GM03348 (cell line): ENCODE results near the gene ACD.
"Not testable (repeated sequence)": the region's sequence is repeated elsewhere in the genome, so short reads cannot be mapped to it uniquely, and the experiment has no call there.

Source experiments
- DNase-seq: peaks from one replicate; pipeline ENCODE4 v3.0.0; 2012; ENCODE audit warnings: low spot score

ACD gene

DNA sequence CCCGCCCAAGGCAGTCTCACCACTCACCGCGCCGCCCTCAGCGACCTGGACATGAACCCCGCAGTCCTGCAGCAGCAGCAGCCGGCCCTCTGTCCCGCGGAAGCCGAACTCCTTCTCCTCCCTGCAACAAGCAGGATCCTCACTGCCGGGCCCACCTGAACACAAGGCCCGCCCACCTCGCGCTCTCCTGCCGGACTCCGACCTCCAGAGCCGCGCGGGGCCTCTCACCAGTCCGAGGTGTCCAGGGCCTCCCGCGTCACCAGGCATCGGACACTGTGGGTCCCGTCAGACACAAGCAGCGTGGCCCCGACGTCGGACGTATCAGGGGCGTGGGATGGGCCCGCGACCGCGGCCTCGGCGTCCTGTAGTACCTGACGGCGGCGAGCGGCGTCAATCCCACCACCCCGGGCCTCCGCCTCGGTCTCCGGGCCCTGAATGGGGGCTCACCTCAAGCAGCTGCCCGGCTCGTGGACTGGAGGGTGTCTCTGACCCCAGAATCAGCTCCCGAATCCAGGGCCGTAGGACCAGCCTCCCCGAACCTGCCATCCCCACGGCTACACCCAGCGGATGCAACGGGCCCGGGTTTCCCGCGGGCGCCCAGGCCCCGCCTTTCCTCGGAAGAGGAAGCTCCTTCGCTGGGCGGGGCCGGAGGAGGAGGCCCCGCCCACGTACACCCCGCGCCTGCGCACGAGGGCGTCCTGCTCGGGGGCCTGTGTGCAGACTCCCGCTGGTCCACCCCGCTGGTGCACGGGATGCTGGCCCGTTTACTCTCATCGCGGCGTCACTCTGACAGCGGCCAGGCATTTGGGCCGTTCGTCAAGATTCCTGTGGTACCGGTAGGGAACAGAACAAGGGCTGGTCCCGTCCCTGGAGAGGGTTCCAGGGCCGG lies at the start of gene ACD:
Gene ACD (minus strand): TSS at position 586 of the 889 bp plus-strand sequence. CDS start 40 bp downstream, at position 546.
- peak; percentile 100 for DNase-seq

GRCh38 chr16:67709050-67709449 lies 49.0 kb upstream of the ACD start:
- DNase-seq: no peak

- peak; percentile 57 for DNase-seq
Observed at GRCh38 chr16:67708368-67708771, 48.3 kb upstream of the ACD start.

DNA sequence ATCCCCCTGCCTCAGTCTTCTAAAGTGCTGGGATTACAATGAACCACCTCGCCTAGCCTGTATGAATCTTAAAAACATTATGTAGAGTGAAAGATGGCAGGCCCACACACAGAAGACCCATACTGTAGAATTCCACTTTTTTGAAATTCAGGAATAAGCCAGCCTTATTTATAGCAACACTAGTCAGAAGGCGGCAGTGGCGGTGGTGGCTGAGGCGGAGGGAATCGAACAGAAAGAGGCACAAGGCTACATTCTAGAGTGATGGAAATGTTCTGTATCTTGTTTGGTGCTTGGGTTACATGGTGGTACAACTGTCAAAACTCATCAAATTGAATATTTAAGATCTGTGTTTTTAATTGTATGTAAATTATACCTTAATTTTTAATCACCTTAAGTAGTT lies 47.7 kb upstream of the ACD start:
- no peak for DNase-seq

DNA sequence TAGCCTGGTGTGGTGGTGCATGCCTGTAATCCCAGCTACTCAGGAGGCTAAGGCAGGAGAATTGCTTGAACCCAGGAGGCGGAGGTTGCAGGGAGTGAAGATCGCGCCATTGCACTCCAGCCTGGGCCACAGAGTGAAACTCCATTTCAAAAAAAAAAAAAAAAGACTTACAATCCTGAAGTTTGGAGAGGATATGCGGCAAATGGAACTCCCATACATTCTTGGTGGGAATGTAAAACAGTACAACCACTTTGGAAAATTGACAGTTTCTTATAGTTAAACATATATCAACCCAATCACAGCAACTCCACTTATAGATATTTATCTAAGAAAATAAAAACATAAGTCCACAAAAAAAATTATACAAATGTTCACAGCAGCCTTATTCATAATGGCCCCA lies 47.1 kb upstream of the ACD start:
- DNase-seq: no peak

DNA sequence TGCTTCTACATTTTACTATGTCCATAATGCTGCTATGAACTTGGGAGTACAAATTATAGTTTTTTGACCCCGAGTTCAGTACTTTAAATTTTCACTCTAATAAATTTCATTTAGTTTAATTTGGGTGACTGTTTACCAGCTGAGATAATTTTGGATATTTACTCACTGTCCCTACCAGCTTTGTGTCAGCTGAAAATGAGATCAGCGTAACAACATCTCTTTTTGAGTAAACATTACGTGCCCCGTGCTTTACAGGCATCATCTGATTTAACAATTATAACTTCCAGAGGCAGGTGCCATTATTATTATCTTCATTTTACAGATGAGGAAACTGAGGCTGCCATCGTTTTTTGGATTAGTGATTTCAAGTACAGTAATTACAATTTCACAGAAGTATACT lies 44.0 kb upstream of the ACD start:
- DNase-seq: no peak

GRCh38 chr16:67703626-67704025 lies 43.6 kb upstream of the ACD start:
- DNase-seq: no peak

DNA sequence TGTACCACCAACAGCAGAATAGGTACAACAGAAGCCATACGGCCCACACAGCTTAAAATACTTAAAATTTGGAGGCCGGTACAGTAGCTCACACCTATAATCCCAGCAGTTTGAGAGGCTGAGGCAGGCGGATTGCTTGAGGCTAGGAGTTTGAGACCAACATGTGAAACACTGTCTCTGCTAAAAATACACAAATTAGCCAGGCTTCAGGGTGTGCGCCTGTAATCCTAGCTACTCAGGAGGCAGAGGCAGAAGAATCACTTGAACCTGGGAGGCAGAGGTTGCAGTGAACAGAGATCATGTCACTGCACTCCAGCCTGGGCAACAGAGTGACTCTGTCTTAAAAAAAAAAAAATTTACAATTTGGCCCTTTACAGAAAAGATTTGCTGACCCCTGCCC lies 42.1 kb upstream of the ACD start:
- DNase-seq: no peak

DNA sequence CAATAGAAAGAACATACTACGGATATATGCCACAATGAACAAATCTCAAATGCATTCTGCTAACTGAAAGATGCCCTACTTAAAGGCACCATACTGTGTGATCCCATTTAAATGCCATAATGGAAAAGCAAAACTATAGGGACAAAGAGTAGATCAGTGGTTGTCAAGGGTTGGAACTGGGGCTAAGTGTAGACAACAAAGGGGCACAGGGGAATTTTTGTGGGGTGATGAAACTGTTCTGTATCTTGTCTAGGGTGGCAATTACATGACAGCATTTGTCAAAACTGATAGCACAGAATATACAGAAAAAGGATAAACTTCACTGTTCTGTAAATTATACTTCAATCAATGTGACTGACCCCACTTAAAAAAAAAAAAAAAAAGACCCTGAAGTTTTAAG lies 41.4 kb upstream of the ACD start:
- no peak for DNase-seq

DNA sequence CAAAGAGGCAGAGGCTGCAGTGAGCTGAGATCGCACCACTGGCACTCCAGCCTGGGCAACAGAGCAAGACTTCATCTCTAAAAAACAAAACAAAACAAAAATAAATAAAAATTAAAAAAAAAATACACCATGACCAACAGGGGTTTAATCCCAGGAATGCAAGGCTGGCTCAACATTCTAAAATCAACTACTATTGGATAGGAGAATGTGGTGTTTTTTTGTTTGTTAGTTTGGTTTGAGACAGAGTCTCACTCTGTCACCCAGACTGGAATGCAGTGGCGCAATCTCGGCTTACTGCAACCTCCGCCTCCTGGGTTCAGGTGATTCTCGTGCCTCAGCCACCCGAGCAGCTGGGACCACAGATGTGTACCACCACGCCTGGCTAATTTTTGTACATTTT lies 39.2 kb upstream of the ACD start:
- DNase-seq: no peak

GRCh38 chr16:67697422-67698185 lies 37.5 kb upstream of the ACD start:
- no peak for DNase-seq

- DNase-seq: no peak
Observed at GRCh38 chr16:67694611-67695010, 34.6 kb upstream of the ACD start.

DNA sequence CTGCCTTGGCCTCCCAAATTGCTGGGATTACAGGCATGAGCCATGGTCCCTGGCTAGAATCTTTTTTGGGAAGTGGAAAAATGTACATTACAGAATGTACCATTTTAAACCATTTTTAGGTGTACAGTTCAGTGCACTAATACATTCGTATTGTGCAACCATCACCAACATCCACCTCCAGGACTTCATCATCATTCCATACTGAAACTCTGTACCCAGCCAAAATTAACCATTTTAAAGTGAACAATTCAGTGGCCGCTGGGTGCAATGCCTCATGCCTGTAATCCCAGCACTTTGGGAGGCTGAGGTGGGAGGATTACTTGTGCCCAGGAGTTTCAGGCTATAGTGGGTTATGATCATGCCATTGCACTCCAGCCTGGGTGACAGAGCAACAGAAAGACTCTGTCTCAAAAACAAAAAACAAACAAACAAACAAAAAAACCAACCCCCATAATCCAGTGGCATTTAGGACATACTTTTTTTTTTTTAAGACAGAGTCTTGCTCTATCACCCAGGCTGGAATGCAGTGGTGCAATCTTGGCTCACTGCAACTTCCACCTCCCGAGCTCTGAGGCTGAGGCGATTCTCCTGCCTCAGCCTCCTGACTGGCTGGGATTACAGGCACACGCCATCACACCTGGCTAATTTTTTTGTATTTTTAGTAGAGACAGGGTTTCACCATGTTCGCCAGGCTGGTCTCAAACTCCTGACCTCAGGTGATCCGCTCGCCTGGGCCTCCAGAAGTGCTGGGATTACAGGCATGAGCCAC lies 33.6 kb upstream of the ACD start:
- DNase-seq: not testable (repeated sequence)

DNA sequence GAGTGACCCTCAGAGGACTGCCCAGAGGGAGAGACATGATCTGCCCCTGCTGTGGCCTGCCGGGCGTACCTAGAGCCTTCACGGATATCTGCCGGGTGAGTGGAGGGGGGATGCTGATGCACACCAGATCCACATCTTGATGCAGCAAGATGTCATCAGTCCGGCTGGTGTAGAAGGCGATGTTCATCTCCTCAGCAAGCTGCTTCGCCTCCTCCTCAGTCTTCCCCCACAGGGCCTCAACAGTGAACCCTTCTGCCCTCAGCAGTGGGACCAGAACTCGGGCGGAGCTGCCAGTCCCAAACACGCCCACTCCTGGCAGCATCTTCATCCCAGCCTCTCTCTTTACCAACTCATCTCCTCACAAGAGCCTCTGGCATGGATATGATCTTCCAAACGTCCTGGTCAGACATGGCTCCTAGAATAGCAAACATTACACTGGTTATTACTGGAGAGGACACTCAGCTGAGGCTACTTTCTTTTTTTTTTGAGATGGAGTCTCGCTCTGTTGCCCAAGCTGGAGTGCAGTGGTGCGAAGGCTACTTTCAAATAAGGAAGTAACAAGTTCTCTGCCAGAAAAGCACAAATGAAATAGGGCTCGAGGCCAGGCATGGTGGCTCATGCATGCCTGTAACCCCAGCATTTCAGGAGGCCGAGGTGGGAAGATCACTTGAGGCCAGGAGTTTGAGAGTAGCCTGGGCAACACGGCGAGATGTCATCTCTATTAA lies 25.5 kb upstream of the ACD start:
- DNase-seq: no peak

DNA sequence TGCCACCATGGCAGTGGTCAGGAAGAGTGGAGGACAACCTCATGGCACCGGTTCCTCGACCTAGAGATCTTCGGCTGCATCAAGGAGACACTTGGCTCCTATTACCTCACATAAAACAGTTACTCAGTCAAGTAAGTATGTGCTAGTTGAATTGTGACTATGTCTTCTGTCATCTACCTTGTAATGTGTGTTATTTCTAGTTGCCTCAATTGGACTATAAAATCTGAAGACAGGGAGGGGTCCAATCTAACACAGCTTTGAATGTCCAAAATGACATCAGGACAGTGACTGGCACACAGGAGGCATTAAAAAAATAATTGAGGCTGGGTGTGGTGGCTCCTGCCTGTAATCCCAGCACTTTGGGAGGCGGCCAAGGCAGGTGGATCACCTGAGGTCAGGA lies 23.7 kb upstream of the ACD start:
- no peak for DNase-seq

DNA sequence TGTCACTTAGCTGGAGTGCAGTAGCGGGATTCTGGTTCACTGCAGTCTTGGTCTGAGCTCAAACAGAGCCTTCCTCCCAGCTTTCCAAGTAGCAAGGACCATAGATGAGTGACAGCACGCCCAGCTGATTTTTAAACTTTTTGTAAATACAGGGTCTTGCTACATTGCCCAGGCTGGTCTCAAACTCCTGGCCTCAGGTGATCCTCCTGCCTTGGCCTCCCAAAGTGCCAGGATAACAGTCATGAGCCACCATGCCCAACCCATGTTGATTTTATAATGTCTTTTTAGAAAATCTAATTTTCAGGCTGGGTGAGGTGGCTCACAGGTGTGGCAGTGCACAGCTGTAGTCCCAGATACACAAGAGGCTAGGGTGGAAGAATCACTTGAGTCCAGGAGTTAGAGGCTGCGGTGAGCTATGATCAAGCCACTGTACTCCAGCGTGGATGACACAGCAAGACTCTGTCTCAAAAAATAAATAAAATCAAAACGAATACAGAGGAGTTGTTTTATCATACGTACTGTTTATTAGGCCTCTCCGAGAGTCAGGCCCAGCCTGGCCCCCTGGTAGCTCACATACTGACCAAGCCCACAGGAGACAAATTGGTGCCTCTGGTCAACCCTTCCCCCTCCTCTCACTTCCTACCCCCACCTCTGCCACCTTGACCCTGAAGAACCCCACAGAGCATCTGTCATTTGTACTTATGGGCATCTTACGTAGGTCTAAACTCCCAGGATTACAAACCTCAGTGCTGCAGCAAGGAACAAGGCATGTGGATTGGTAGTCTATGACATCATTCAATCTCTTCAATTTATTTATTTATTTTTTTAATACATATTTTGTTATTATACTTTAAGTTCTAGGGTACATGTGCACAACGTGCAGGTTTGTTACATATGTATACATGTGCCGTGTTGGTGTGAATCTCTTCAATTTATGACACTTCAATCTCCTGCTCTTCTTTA lies 20.2 kb upstream of the ACD start:
- DNase-seq: no peak

GRCh38 chr16:67678354-67679023 lies 18.4 kb upstream of the ACD start:
- no peak for DNase-seq

- DNase-seq: no peak
Observed at GRCh38 chr16:67677712-67678111, 17.7 kb upstream of the ACD start.

DNA sequence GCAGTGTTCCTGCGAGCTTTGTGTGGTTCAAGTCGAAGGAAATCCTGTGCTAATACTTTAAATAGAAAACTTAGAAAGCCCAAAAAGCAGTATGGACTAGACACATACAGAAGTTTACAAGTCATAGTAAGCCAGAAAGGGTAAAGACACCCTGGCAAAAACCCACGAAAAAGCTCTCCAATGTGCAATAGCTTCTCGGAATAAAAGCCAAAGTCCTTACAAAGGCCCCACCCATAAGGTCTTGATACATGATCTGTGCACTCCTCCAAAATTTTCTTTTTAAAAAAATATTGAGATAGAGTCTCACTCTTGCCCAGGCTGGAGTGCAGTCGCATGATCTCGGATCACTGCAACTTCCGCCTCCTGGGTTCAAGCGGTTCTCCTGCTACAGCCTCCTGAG lies 16.9 kb upstream of the ACD start:
- DNase-seq: no peak

DNA sequence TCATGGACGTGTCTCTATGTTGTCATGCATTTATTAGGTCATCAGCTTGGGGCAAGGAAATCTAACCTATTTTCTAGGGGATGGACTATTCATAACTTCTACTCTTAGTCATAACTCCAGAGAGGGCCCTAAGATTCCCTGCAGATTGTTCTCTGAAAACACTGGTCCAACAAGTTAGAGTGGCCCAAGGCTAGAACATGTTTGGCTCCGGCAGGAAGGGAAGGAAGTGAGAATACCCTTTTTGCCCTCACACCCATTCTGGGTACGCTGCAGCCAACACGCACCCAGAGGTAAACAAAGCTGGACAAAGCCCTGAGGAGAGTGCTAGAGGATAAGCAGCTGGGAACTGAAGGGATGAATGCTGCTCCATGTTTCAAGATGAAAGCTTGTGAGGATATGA lies 16.5 kb upstream of the ACD start:
- DNase-seq: no peak
